Transverse colon (tissue), 4 donors: Measurements from ENCODE around the gene GPR179. TPM values are rescaled to one million over a fixed set of nuclear protein-coding genes. Genes with fewer than 3 reads are reported as not detected.
A peak's percentile ranks its signal among the peaks of the same experiment; 100 is the strongest.

ENCODE experiments used
- DNase-seq: peaks from one replicate; pipeline ENCODE4 v3.0.0-alpha.2; 2019
- H3K27ac ChIP-seq, 4 donors: fragments of 200-600 bp; sonication (generic); 2 replicates each; pipeline ENCODE4 v1.5.1; 2016 to 2018; ENCODE audit warnings: inconsistent platforms in 4 of 4
- H3K27me3 ChIP-seq: fragments of 200-600 bp; sonication (generic); 2 replicates; pipeline ENCODE4 v1.5.1; 2017; ENCODE audit warnings: inconsistent platforms
- H3K36me3 ChIP-seq, 4 donors: fragments of 200-600 bp; sonication (generic); 2 replicates each; pipeline ENCODE4 v1.5.1; 2017 to 2019; ENCODE audit warnings: inconsistent platforms in 4 of 4
- H3K4me1 ChIP-seq, 4 donors: fragments of 200-600 bp; sonication (generic); 2 replicates each; pipeline ENCODE4 v1.5.1; 2017 to 2020; ENCODE audit warnings: inconsistent platforms in 4 of 4
- H3K4me3 ChIP-seq, 4 donors: fragments of 200-600 bp; sonication (generic); 1 replicate in 1 of 4; 2 replicates in 3 of 4; pipeline versions ENCODE4 v1.5.1 to v1.6.1; 2017 to 2019; ENCODE audit warnings: inconsistent platforms in 4 of 4
- H3K9me3 ChIP-seq, 2 donors: fragments of 200-600 bp; sonication (generic); 2 replicates each; pipeline ENCODE4 v1.5.1; 2017 to 2019; ENCODE audit warnings: inconsistent platforms in 2 of 2
- CTCF ChIP-seq, 5 experiments: fragments of 200-600 bp in 3 of 5; fragments of 450-650 bp in 2 of 5; sonication (generic) in 3 of 5; IDR thresholded peaks; 1 replicate in 2 of 5; 2 replicates in 3 of 5; pipeline ENCODE4 v1.5.1; 2016 to 2017; ENCODE audit warnings: antibody characterized with exemption in 5 of 5, inconsistent platforms in 3 of 5, mild to moderate bottlenecking in 2 of 5, moderate library complexity in 1 of 5
- EP300 ChIP-seq: sonication (generic); formaldehyde crosslinking; IDR thresholded peaks from one replicate; pipeline ENCODE4 v1.6.1; 2017; ENCODE audit warnings: antibody characterized with exemption, low read depth
- POLR2A ChIP-seq: fragments of 450-650 bp; IDR thresholded peaks from one replicate; pipeline ENCODE4 v1.6.1; 2016; ENCODE audit warnings: antibody characterized with exemption, mild to moderate bottlenecking, moderate library complexity
- POLR2AphosphoS5 ChIP-seq, 3 donors: sonication (generic); formaldehyde crosslinking; IDR thresholded peaks; one replicate each; pipeline ENCODE4 v1.6.1; 2016; ENCODE audit warnings: antibody characterized with exemption in 3 of 3
- WGBS, 2 donors: methylation state at CpG; one replicate each; pipeline ENCODE4 v1.1.5; 2018; ENCODE audit warnings: low coverage in 1 of 2; 5-methylcytosine and 5-hydroxymethylcytosine counted together
- in situ Hi-C, 4 donors: fragments of 200-750 bp; cut with MboI; loops; one replicate each; pipeline versions ENCODE4 v1.15.0 to v1.15.1; 2017; ENCODE audit warnings: low sequenced_read_pairs in 3 of 4, low pct_ligation_motif_present in 1 of 4, low pct_unique_long_range_greater_than_20kb in 1 of 4
- intact Hi-C: fragments of 100-400 bp; cut with DNase I; formaldehyde crosslinking; loops from one replicate; pipeline ENCODE4 v1.15.1; 2023; ENCODE audit warnings: low total_unique reads
- total RNA-seq, 4 donors: library from RNA; depleted of rRNA; stranded (reverse); fragments of >200 nt; gene quantifications; one replicate each; pipeline ENCODE4 v1.1.0, GENCODE V29; 2016

The GPR179 gene
- total RNA-seq, 4 donors from 2014 or later = under 0.01 to 0.16 TPM; not detected in 2

DNA sequence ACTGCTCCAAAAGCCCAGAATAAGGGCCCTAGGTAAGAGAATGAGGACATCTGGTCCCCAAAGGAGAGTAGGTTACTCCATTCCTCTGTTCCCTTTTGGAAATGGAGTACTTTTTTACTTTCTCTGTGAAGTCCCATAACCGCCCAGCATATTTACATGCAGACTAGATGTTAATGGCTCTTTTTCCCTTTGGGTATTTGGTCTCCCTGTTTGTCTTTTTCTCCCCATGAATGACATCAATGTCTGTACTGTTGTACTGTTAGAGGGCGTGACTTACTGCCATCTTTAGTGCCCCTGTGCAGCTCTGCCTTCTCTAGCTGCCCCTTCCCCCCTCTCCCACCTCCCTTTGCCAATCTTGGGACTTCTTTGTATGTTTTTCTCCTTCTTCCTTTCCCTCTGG, 19.0 kb downstream of the GPR179 start:
- DNase-seq = no peak
- Histone ChIP-seq H3K4me3 (no peak overlapping the region), H3K27ac (peak overlapping the region in 1 of 4 donors; percentile 15), H3K9me3 (no peaks in the 10 kb centered on the region), H3K36me3 (peaks cover 0 to 23% (median 0%) of the 10 kb centered on the region in 4 donors), H3K4me1 (no peaks in the 10 kb centered on the region), H3K27me3 (peaks cover 5% of the 10 kb centered on the region)
- in situ Hi-C loops (no loop called here), intact Hi-C loops (no loop called here)
- TF ChIP-seq POLR2A = no peak
- no peak for TF ChIP-seq CTCF (IDR thresholded peaks at IDR 0.05)
- no peak for TF ChIP-seq EP300
- no peak for TF ChIP-seq POLR2AphosphoS5 (IDR thresholded peaks at IDR 0.05)
- 81 to 100% methylated on average over 2 of the region's 2 CpGs for WGBS, 2 donors

DNA sequence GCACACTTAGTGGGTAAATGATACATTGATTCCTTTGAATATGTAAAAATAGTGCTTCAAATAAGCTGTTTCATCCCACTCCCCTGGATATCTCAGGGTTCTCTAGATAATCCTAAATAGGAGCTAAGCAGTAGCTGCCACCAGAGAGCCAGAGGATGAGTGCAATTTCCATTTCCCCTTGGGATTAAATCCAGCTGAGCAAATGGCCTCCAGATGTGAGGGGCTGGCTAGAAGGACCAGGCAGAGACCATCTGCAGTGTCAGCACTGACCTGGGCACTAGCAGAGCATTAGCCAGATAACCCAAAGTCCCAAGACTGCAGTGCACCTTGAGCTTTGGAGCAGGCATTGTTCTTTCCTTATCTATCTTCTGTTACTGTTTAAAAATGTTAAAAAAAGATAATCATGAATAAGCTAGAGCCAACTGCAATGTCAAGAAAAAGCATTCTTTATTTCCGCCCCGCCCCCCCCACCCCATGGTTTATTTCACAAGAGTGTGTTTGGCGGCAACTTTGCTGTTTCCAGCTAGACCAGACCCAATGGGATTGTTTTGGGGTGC, 19.5 kb downstream of the GPR179 start:
- H3K36me3 ChIP-seq = peaks cover 0 to 28% (median 0%) of the 10 kb centered on the region in 4 donors
- H3K9me3 ChIP-seq = no peaks in the 10 kb centered on the region
- H3K4me1 ChIP-seq = no peaks in the 10 kb centered on the region
- TF ChIP-seq EP300 (no peak), CTCF (IDR thresholded peaks at IDR 0.05) (no peak), POLR2AphosphoS5 (IDR thresholded peaks at IDR 0.05) (no peak), POLR2A (no peak)
- 67 to 84% methylated on average over 3 of the region's 3 CpGs for WGBS, 2 donors
- intact Hi-C loops (no loop called here), in situ Hi-C loops (no loop called here)
- H3K27me3 ChIP-seq = peaks cover 5% of the 10 kb centered on the region
- no peak overlapping the region for H3K4me3 ChIP-seq
- DNase-seq = no peak
- H3K27ac ChIP-seq = peak overlapping the region in 1 of 4 donors; percentile 15

- Histone ChIP-seq H3K4me1 (no peaks in the 10 kb centered on the region), H3K4me3 (no peak overlapping the region), H3K27ac (no peak overlapping the region), H3K36me3 (peaks cover 0 to 31% (median 0%) of the 10 kb centered on the region in 4 donors), H3K9me3 (no peaks in the 10 kb centered on the region), H3K27me3 (no peaks in the 10 kb centered on the region)
- DNase-seq = no peak
- intact Hi-C loops = no loop called here
- 88 to 100% methylated on average over 1 of the region's 1 CpG for WGBS, 2 donors
- TF ChIP-seq EP300 (no peak), POLR2A (no peak)
- in situ Hi-C loops = no loop called here
Observed at GRCh38 chr17:38322897-38323296, 20.9 kb downstream of the GPR179 start.

- Histone ChIP-seq H3K27ac (no peak overlapping the region), H3K9me3 (no peaks in the 10 kb centered on the region), H3K36me3 (peaks cover 0 to 31% (median 0%) of the 10 kb centered on the region in 4 donors), H3K27me3 (no peaks in the 10 kb centered on the region), H3K4me3 (no peak overlapping the region), H3K4me1 (no peaks in the 10 kb centered on the region)
- TF ChIP-seq POLR2AphosphoS5 (IDR thresholded peaks at IDR 0.05) (no peak), EP300 (no peak), CTCF (IDR thresholded peaks at IDR 0.05) (peak; percentile 9 to 90 (median 86))
- peak; percentile 65 for DNase-seq
- in situ Hi-C loops = no loop called here
- intact Hi-C loops = no loop called here
- WGBS, 2 donors = 18% methylated on average over 8 of the region's 8 CpGs; no CpG with 5 or more reads in 1 of the 2 donors
Observed at GRCh38 chr17:38322156-38322779, 21.5 kb downstream of the GPR179 start.
